HCT116 (cell line): ENCODE measurements around the gene SLC10A7. TPM values are rescaled to one million over a fixed set of nuclear protein-coding genes. Genes with fewer than 3 reads are reported as not detected.

Experiments used
- ATAC-seq: fragments of 200-7000 bp; cut with Tn5 transposase; 2 replicates; pipeline ENCODE4 v1.9.1; 2020; ENCODE audit warnings: mild to moderate bottlenecking, moderate library complexity
- BruUV-seq: library from RNA; stranded (reverse); fragments of 400-500 nt; replicated peaks from 2 replicates; lab custom pipeline; 2021; lab: Mats Ljungman, UMichigan
- CTCF ChIA-PET: fragments of 300-600 bp; sonication (Branson Sonifier 250); formaldehyde crosslinking; loops from one replicate; lab custom pipeline; 2021; ENCODE audit warnings: antibody characterized with exemption; lab: Charles Lee
- POLR2A ChIA-PET: fragments of 300-600, 350-600 bp; sonication (Branson Sonifier 250); formaldehyde crosslinking; loops from one replicate; lab custom pipeline; 2021; ENCODE audit warnings: antibody characterized with exemption; lab: Charles Lee
- RAD21 ChIA-PET, 2 experiments: fragments of 300-600 bp; sonication (Branson Sonifier 250); formaldehyde crosslinking; loops; one replicate each; lab custom pipeline; 2023; ENCODE audit warnings: low total read pairs in 2 of 2; ENCODE audit not compliant: uncharacterized antibody in 2 of 2, unreplicated experiment in 2 of 2, low non-redundant PET in 1 of 2; lab: Charles Lee
- DNase-seq: peaks from one replicate; pipeline ENCODE4 v3.0.0-alpha.2; 2010; ENCODE audit warnings: low read depth, low spot score
- H2AFZ ChIP-seq: fragments of 200-600 bp; shearing (Covaris generic), sonication (generic); 2 replicates; pipeline ENCODE4 v1.6.1; 2017; ENCODE audit warnings: low read depth, mixed run types, mixed read lengths, antibody characterized with exemption, low read length; ENCODE audit not compliant: poor library complexity, severe bottlenecking
- H3K27ac ChIP-seq: 2 replicates; pipeline ENCODE4 v1.5.1; 2012; ENCODE audit warnings: low read depth, low read length
- H3K27me3 ChIP-seq: fragments of 200-600 bp; sonication (generic); 2 replicates; pipeline ENCODE4 v1.6.1; 2016; ENCODE audit warnings: mixed run types, low read length, mixed read lengths; ENCODE audit not compliant: insufficient read depth
- H3K36me3 ChIP-seq, 2 experiments: fragments of 200-500 bp in 1 of 2; fragments of 200-600 bp in 1 of 2; sonication (Bioruptor generic) in 1 of 2; sonication (generic) in 1 of 2; 2 replicates each; pipeline versions ENCODE4 v1.5.1 to v1.6.1; 2014 to 2016; ENCODE audit warnings: low read length in 2 of 2, inconsistent platforms in 1 of 2, mixed read lengths in 1 of 2, mixed run types in 1 of 2; ENCODE audit not compliant: insufficient read depth in 2 of 2, control insufficient read depth in 1 of 2
- H3K4me1 ChIP-seq, 2 experiments: fragments of 200-600 bp in 1 of 2; sonication (generic) in 1 of 2; 2 replicates each; pipeline versions ENCODE4 v1.5.1 to v1.6.1; 2012 to 2017; ENCODE audit warnings: low read length in 2 of 2, inconsistent platforms in 1 of 2, mild to moderate bottlenecking in 1 of 2, mixed read lengths in 1 of 2, mixed run types in 1 of 2, moderate library complexity in 1 of 2; ENCODE audit not compliant: insufficient read depth in 2 of 2, control insufficient read depth in 1 of 2
- H3K4me2 ChIP-seq: fragments of 200-600 bp; sonication (generic); 2 replicates; pipeline ENCODE4 v1.6.1; 2017; ENCODE audit warnings: mixed run types, low read length, mixed read lengths
- H3K4me3 ChIP-seq, 2 experiments: fragments of 200-600 bp in 1 of 2; sonication (generic) in 1 of 2; replicated peaks in 1 of 2; 2 replicates each; pipeline ENCODE4 v1.5.1; 2011 to 2016; ENCODE audit warnings: low read length in 2 of 2, control low read depth in 1 of 2, low read depth in 1 of 2, mild to moderate bottlenecking in 1 of 2, mixed read lengths in 1 of 2, mixed run types in 1 of 2
- H3K79me2 ChIP-seq: fragments of 200-600 bp; sonication (generic); 2 replicates; pipeline ENCODE4 v1.6.1; 2017; ENCODE audit warnings: mild to moderate bottlenecking, mixed run types, low read length, moderate library complexity, mixed read lengths; ENCODE audit not compliant: insufficient read depth
- H3K9ac ChIP-seq: fragments of 200-600 bp; sonication (generic); 2 replicates; pipeline ENCODE4 v1.6.1; 2016; ENCODE audit warnings: low read length, mixed read lengths
- H3K9me2 ChIP-seq: fragments of 200-600 bp; sonication (generic), shearing (Covaris generic); 2 replicates; pipeline ENCODE4 v1.6.1; 2017; ENCODE audit warnings: mixed run types, mild to moderate bottlenecking, moderate library complexity; ENCODE audit not compliant: insufficient read depth
- H3K9me3 ChIP-seq, 2 experiments: fragments of 200-500 bp in 1 of 2; fragments of 200-600 bp in 1 of 2; sonication (Bioruptor generic) in 1 of 2; sonication (generic) in 1 of 2; 2 replicates each; pipeline ENCODE4 v1.6.1; 2014 to 2017; ENCODE audit warnings: low read length in 2 of 2, mixed read lengths in 2 of 2, inconsistent platforms in 1 of 2, low read depth in 1 of 2, mild to moderate bottlenecking in 1 of 2, mixed run types in 1 of 2, moderate library complexity in 1 of 2; ENCODE audit not compliant: control insufficient read depth in 1 of 2, insufficient read depth in 1 of 2
- H4K20me1 ChIP-seq: fragments of 200-600 bp; sonication (generic), shearing (Covaris generic); 2 replicates; pipeline ENCODE4 v1.6.1; 2017; ENCODE audit warnings: mixed run types, mild to moderate bottlenecking, moderate library complexity; ENCODE audit not compliant: insufficient read depth
- ELF1 ChIP-seq: IDR thresholded peaks from 2 replicates; pipeline ENCODE4 v1.6.1; 2012; ENCODE audit warnings: low read depth, borderline replicate concordance
- EZH2 ChIP-seq: fragments of 200-600 bp; sonication (generic); IDR thresholded peaks from 2 replicates; pipeline ENCODE4 v1.6.1; 2017; ENCODE audit warnings: antibody characterized with exemption, mixed run types
- EZH2phosphoT487 ChIP-seq: fragments of 200-600 bp; IDR thresholded peaks from 2 replicates; pipeline ENCODE4 v1.6.1; 2018; ENCODE audit warnings: antibody characterized with exemption, borderline replicate concordance
- FOSL1 ChIP-seq: IDR thresholded peaks from 2 replicates; pipeline ENCODE4 v1.6.1; 2012; ENCODE audit warnings: low read depth
- JUND ChIP-seq: IDR thresholded peaks from 2 replicates; pipeline ENCODE4 v1.6.1; 2012
- RAD21 ChIP-seq: IDR thresholded peaks from 2 replicates; pipeline ENCODE4 v1.6.1; 2012; ENCODE audit warnings: low read depth, mild to moderate bottlenecking
- SIN3A ChIP-seq: IDR thresholded peaks from 2 replicates; pipeline ENCODE4 v1.6.1; 2012; ENCODE audit warnings: low read depth
- SP1 ChIP-seq: IDR thresholded peaks from 2 replicates; pipeline ENCODE4 v1.6.1; 2012; ENCODE audit warnings: low read depth
- SRF ChIP-seq: IDR thresholded peaks from 2 replicates; pipeline ENCODE4 v1.6.1; 2012; ENCODE audit warnings: low read depth
- TCF7L2 ChIP-seq: IDR thresholded peaks from 2 replicates; pipeline ENCODE4 v1.7.0; 2011; ENCODE audit warnings: borderline replicate concordance, inconsistent platforms; ENCODE audit not compliant: insufficient read depth, insufficient read length; ENCODE audit errors: extremely low read depth
- ZFX ChIP-seq: fragments of 450-650 bp; IDR thresholded peaks from 2 replicates; pipeline ENCODE4 v1.6.1; 2017
- ZNF274 ChIP-seq: fragments of 200-500 bp; sonication (Bioruptor generic); IDR thresholded peaks from 2 replicates; pipeline ENCODE4 v1.6.1; 2014; ENCODE audit warnings: mild to moderate bottlenecking, low read depth, low read length, inconsistent platforms
- intact Hi-C: fragments of 100-400 bp; cut with micrococcal nuclease; formaldehyde crosslinking; loops from 2 replicates; pipeline ENCODE4 v1.10.0; 2022
- total RNA-seq: library from RNA; stranded (reverse); gene quantifications from one replicate; pipeline ENCODE4 v1.2.1, GENCODE V29; 2021; ENCODE audit not compliant: unreplicated experiment
- TF ChIP-seq, protein P1 (sequence below): IDR thresholded peaks from 2 replicates; pipeline ENCODE4 v1.6.1; 2011; ENCODE audit warnings: mild to moderate bottlenecking, low read length, moderate library complexity; ENCODE audit not compliant: insufficient replicate concordance; ENCODE audit errors: extremely low read depth
- TF ChIP-seq, protein P2 (sequence below): IDR thresholded peaks from 2 replicates; pipeline ENCODE4 v1.6.1; 2012
- TF ChIP-seq, protein P3 (sequence below): IDR thresholded peaks from 2 replicates; pipeline ENCODE4 v1.6.1; 2012

The SLC10A7 gene
- total RNA-seq, 1 experiment from 2014 or later, result 5.5 TPM

DNA sequence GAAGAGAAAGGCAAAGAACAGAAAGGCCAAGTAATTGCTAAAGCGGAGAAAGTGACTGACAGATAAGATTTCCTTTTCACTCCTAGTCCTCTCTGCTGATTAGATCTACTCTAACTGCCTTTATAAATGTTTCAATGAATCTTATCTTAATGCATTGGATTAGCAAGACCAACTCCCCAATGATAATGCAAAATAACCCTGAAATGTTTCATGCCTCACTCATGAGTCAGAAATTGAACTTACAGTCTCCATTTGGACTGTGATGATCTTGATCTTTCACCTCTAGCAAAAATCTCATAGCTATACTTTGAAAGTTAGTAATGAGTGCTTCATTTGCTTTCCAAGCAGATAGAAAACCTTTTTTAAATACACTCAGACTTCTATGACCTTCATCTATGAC, 26.5 kb downstream of the SLC10A7 start:
- Histone ChIP-seq H3K4me3 (no peak overlapping the region), H3K4me1 (peaks cover 0 to 6% of the 10 kb centered on the region in 2 experiments; a peak in 2 of 4 replicates), H3K79me2 (no peaks in the 10 kb centered on the region), H3K27ac (no peak overlapping the region), H3K27me3 (no peaks in the 10 kb centered on the region)
- BruUV-seq, result no TSS peak
- POLR2A ChIA-PET, result no interaction called here
- no peak for TF ChIP-seq SRF
- TF ChIP-seq RAD21, result no peak
- no peak for TF ChIP-seq FOSL1
- no peak for TF ChIP-seq SP1
- TF ChIP-seq, protein P1, sequence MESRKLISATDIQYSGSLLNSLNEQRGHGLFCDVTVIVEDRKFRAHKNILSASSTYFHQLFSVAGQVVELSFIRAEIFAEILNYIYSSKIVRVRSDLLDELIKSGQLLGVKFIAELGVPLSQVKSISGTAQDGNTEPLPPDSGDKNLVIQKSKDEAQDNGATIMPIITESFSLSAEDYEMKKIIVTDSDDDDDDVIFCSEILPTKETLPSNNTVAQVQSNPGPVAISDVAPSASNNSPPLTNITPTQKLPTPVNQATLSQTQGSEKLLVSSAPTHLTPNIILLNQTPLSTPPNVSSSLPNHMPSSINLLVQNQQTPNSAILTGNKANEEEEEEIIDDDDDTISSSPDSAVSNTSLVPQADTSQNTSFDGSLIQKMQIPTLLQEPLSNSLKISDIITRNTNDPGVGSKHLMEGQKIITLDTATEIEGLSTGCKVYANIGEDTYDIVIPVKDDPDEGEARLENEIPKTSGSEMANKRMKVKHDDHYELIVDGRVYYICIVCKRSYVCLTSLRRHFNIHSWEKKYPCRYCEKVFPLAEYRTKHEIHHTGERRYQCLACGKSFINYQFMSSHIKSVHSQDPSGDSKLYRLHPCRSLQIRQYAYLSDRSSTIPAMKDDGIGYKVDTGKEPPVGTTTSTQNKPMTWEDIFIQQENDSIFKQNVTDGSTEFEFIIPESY, result no peak
- TF ChIP-seq, all 23 proteins: peak for 0
- CTCF ChIA-PET, result no interaction called here
- ATAC-seq (no peak), DNase-seq (no peak)
- Histone ChIP-seq H4K20me1 (no peaks in the 10 kb centered on the region), H3K36me3 (no peaks in the 10 kb centered on the region), H2AFZ (no peak overlapping the region), H3K4me2 (no peak overlapping the region), H3K9ac (no peak overlapping the region), H3K9me3 (no peaks in the 10 kb centered on the region), H3K9me2 (no peaks in the 10 kb centered on the region)
- intact Hi-C loops, result no loop called here
- RAD21 ChIA-PET, result no interaction called here

DNA sequence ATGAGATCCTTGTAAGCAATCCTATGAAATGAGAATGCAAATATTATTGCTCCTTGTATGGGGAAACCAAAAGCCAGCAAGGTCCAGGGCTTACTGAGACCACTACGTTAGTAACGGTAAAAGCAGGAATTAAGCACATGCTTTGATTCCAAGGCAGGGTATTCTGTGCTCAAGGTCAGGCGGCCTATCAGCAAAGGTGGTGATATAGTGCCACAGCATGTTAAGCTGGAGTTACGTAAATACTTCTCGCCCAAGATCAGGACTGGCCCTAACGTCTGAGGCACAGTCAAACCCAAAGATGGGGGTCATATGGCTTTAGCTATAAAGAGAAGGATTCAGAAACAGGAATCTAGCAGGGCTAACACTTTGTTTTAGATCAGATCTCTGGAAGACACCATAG, 27.6 kb downstream of the SLC10A7 start:
- DNase-seq (no peak), ATAC-seq (no peak)
- no peaks in the 10 kb centered on the region for H3K79me2 ChIP-seq
- no TSS peak for BruUV-seq
- ChIA-PET CTCF (no interaction called here), RAD21 (no interaction called here), POLR2A (no interaction called here)
- H3K4me3 ChIP-seq, result no peak overlapping the region
- no peak overlapping the region for H3K4me2 ChIP-seq
- H3K9me2 ChIP-seq, result no peaks in the 10 kb centered on the region
- no peak overlapping the region for H3K27ac ChIP-seq
- peaks cover 0 to 6% of the 10 kb centered on the region in 2 experiments; a peak in 2 of 4 replicates for H3K4me1 ChIP-seq
- no peaks in the 10 kb centered on the region for H3K9me3 ChIP-seq
- H4K20me1 ChIP-seq, result no peaks in the 10 kb centered on the region
- no peaks in the 10 kb centered on the region for H3K36me3 ChIP-seq
- intact Hi-C loops, result no loop called here
- H2AFZ ChIP-seq, result no peak overlapping the region
- no peak overlapping the region for H3K9ac ChIP-seq
- no peaks in the 10 kb centered on the region for H3K27me3 ChIP-seq
- TF ChIP-seq SP1 (no peak), ZFX (no peak), SIN3A (no peak), ELF1 (no peak), EZH2phosphoT487 (no peak), TCF7L2 (no peak), ZNF274 (no peak), FOSL1 (no peak), EZH2 (no peak), JUND (no peak)
- TF ChIP-seq, protein P1, result no peak
- TF ChIP-seq, protein P2, sequence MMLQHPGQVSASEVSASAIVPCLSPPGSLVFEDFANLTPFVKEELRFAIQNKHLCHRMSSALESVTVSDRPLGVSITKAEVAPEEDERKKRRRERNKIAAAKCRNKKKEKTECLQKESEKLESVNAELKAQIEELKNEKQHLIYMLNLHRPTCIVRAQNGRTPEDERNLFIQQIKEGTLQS, result no peak
- TF ChIP-seq, protein P3, sequence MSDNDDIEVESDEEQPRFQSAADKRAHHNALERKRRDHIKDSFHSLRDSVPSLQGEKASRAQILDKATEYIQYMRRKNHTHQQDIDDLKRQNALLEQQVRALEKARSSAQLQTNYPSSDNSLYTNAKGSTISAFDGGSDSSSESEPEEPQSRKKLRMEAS, result no peak
